HG03025 (cell line): ENCODE measurements around the gene SLC38A3.
"Not testable (repeated sequence)": the region's sequence is repeated elsewhere in the genome, so short reads cannot be mapped to it uniquely, and the experiment has no call there.

Experiments used
- ATAC-seq: cut with Tn5 transposase; IDR thresholded peaks from one replicate; pipeline ENCODE4 v1.9.1; 2021; ENCODE audit warnings: mild to moderate bottlenecking, moderate library complexity; ENCODE audit not compliant: unreplicated experiment, low FRiP score

The SLC38A3 gene

DNA sequence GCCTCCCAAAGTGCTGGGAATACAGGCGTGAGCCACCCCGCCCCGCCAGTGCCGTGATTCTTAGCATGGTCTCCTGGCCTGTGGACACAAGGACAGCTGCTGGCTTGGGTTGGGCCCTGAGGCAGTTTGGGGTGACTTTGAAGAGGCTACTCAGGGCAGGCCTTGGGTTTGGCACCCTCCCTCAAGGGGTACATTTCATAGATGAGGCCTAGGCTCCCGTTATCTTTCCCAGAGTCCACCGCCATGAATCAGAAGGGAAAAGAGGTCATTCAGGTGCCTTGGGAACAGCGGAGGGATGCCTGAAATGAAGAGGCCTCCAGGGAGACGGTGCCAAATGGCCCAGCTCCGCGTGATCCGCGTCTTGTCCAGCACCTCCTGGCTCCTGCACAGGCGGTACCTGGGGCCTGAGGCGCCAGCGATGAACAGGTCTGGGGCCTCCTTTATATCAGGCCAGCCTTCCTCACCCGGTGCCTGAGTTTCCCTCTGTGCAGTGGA lies 40.2 kb downstream of the SLC38A3 start:
- ATAC-seq, result no peak

DNA sequence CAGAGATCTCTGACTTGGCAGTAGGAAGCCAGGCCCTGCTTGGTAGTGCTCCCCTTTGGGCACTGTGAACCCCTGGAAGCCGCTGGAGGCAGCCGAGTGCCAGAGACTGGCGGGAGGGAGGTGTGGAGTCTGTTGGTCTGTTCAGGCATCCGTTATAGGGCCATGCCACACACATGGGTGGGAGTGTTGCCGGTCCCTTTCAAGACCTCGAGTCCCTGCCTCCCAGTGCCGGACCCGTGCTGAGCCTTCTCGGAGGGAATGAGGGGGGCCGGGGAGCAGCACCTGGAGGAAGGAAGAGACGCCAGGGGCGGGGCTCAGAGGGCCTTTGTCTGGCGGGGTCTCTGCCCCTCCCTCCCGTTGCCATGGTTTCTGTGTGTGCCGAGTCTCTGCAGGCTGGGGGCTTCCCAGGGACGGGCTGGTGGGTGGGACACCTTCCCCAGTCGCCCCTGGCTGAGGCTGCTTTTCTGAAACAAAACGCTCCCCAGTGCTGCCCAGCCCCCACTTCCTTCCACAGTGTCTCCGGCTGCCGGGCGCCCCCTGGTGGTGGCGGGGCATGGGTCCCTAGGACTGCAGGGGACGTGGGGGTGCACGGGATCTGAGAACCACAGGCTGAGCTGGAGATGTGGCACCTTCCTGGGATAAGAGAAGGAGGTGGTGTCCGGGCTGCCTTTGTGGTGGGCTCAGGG lies 40.9 kb downstream of the SLC38A3 start:
- peak; percentile 59 for ATAC-seq

DNA sequence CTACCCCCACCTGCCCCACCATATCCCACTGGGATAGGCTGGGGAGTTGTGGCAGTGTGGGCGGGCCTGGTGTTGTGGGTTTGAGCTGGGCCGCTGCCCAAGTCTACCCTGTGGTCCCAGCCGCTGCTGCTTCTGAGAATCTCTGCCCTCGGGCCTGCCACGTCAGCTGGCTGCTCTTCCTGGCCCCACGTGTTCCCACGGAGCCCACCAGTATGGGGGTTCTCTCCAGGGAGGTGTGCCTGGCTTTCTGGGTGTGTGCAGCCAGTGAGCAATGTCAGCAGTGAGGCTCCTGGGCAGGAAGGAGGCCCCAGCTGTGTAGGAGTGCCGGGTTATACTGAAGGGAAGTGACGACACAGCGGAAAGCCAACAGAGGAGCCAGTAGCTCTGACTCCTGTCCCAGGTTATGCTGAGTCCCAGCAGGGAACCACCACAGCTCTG lies 41.5 kb downstream of the SLC38A3 start:
- peak; percentile 34 for ATAC-seq

DNA sequence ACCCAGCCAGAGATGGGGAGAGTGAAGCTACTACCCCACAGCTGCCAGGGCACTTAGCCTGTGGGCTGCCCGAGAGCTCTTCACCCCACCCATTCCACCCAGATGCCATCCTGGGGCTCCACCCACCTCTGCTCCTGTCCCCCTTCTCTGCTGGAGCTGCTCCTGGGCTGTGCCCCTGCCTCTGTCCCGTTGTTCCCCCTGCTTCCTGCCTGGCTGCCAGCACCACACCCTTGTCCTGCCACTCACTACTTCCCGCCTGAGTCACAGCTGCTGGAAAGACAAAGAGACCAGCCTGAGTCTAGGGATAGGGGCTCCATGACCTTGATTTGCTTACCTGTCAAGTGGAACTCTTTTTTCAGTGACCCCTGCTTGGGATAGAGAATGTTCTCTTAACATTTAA lies 43.3 kb downstream of the SLC38A3 start:
- no peak for ATAC-seq

DNA sequence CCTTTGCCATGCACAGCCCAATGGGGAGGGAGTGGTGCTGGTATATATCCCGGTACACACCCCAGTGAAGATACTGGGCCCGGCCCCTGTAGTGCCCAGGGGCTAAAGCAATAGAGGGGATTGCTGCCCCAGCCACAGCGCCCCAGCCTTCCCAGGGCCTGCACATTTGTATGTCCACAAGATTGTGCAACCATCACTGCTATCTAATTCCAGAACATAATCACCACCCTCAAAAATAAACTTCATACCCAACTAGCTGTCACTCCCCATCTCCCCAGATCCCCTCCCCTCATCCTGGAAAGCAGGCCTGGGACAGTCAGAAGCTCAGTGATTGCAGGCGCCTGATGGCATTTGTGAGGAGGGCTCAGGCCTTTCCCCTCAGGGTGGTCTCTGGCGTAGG lies 44.4 kb downstream of the SLC38A3 start:
- no peak for ATAC-seq

DNA sequence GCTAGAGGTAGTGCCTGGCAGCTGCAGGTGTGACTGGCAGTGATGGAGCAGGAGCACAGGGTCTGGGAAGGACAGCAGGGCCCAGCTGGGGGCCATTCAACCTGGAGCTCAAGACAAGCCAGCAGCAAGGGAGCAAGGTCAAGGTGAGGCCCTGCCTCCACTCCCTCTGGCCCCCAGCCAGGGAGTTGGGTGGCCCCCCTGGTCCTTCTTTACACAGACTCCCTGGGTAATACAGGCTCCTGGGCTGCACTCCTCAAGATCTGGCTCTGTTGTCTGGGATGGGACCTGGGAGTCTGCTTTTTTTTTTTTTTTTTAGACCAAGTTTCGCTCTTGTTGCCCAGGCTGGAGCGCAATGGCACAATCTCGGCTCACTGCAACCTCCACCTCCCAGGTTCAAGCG lies 45.4 kb downstream of the SLC38A3 start:
- ATAC-seq, result no peak

DNA sequence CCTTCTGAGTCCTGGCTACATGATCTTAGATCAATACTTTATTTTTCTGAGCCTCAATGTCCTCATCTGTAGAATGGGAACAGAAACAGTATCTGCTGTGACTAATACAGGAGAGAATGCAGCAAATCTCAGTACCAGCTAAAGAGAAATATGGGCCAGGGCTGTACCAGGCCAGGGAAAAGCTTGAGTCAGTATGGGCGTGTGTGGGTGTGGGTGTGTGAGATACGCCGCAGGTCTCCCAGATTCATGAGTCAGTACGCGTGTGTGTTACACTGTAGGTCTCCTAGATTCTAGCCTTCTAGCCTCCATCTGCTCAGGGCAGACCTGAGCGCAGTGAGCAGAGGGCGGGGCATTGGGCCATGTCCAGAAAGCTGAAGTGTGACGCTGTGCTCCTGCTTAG lies 46.1 kb downstream of the SLC38A3 start:
- no peak for ATAC-seq

DNA sequence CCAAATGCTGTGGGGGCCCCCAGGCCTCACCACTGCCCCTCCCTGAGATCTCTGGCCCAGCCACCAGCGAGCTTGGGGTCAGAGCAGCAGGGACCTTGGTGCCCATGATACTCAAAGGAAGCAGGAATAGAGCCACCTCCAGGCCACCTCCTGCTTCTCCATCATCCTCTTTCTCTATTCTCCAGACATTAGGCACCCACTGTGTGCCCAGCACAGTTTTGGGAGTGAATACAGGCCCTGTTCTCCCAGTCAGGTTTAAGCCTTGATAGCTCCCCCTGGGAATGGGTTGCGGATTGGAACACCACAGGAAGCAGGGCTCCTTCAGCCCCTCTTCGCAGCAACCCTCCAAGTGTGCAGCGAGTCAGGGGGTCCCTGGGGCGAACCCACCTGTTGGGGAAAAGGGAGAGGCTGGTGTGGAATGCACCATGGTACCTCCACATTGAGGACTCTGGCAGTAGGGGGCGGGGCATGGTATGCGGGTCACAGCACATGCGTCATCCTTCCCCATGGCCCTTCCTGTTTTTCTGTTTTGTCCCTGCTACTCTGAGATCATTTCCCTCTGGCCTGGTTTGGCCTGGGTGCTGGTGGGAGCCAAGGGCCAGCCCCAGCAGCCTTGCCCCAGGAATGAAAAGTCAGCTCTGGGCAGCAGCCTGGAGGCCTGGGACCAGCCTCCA lies 49.6 kb downstream of the SLC38A3 start:
- ATAC-seq, result no peak

DNA sequence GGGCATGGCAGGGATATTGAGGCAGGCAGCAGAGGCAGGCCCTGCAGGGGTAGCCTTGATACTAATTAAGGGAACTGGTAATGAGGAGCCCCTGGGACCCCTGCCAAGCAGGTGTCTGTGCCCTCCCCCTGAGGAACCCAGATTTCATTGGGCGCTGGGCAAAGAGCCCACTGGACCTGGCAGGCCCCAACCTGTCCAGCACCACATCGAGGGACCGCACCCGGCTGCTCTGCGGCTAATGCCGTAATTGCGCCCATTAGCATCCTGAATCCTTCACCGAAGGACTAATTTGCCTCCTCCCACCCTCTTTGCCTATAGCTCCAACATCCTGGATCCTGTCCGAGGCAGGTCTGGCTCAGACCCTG lies 50.2 kb downstream of the SLC38A3 start:
- ATAC-seq, result no peak

DNA sequence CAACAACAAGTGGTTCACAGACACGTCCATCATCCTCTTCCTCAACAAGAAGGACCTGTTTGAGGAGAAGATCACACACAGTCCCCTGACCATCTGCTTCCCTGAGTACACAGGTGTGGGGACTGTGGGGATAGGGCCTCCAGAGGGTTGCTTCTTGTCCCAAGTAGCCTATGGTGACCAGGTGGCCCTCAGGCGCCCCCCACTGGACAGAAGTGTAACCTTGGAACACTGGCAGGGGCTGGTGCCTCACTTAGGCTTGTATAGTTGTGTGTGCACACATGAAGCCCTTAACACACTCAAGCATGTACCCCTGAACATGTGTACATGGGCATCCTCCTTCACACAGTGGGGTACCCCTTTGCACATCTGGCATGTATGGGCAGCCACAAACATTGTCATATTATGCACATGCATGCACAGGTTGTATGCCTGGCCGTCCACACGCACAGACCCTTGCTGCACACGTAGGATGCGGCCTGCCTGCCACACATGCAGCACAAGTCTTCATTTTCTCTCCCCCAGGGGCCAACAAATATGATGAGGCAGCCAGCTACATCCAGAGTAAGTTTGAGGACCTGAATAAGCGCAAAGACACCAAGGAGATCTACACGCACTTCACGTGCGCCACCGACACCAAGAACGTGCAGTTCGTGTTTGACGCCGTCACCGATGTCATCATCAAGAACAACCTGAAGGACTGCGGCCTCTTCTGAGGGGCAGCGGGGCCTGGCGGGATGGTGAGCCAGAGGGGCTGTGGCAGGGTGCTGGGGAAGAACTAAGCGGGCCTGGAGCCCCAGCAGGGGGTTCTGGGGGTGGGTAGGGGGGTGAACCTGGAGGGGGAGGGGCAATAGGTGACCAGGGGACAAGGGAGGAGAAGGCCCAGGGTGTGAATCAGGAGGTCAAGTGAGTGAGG lies 52.2 kb downstream of the SLC38A3 start:
- no peak for ATAC-seq

DNA sequence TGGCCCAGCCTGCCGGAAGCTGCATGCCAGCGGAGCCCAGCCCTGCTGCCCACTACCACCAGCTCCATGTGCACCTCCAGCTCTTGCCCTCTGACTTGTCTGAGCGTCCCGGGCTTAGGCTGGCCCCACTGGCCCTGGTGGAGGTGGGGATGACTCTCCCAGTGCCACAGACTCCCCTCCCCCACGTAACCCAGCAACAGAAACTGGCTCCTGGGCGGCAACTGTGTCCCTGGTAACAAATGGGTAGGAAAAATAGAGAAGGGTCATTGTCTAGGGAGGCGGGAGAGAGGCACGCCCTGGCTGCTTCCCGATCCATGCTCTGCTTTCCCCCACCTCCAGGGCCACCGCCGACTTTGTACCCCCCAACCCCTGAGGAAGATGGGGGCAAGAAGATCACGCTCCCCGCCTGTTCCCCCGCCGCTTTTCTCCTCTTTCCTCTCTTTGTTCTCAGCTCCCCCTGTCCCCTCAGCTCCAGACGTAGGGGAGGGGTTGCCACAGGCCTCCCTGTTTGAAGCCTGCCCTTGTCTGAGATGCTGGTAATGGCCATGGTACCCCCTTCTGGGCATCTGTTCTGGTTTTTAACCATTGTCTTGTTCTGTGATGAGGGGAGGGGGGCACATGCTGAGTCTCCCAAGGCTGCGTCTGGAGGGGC lies 53.1 kb downstream of the SLC38A3 start:
- no peak for ATAC-seq

DNA sequence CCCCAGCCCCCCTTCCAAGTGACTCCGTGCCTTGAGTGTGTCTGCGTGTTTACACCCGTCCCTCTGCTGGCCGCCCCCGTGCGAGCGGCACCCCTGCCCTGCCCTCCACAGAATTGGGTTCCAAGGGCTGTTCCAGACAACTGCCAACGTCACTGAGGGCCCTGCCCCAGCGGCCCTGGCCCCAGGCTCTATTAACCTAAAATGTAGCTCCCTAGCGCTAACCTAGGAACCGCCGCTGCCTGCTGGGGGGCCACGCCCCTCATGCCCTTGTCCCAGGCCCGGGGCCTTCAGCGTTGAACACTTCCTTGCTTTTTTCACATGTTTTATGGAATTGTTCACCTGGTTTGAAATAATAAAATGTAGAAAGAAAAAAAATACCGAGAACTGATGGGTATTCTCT lies 53.9 kb downstream of the SLC38A3 start:
- ATAC-seq, result no peak

DNA sequence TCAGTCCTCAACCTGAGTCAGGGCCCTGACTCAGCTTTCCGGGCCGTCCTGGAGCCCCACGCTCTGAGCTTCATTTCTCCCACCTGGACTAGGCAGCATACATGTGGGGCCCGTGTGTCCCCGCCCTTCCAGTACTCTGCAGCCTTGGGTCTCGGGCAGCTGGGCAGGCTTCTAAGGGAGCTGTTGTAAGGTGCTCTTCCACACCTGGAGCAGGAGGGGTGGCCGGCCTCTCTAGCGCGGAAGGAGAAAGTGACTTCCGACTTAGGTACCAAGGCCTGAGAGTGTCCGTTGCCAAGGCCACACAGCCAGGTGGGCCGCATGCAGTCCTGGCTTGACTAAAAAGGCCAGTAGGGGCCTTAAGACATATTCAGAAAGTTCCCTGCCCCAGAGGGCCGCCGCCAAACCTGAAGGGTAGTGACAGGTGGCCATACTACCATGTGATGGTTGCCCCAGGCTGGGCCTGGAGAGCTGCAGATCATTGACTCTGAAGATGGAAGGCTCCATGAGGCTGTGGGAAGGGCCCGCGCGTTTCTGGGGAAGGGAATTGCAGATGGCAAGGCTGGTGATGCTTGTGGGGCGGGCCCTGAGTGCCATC lies 54.5 kb downstream of the SLC38A3 start:
- ATAC-seq, result no peak

DNA sequence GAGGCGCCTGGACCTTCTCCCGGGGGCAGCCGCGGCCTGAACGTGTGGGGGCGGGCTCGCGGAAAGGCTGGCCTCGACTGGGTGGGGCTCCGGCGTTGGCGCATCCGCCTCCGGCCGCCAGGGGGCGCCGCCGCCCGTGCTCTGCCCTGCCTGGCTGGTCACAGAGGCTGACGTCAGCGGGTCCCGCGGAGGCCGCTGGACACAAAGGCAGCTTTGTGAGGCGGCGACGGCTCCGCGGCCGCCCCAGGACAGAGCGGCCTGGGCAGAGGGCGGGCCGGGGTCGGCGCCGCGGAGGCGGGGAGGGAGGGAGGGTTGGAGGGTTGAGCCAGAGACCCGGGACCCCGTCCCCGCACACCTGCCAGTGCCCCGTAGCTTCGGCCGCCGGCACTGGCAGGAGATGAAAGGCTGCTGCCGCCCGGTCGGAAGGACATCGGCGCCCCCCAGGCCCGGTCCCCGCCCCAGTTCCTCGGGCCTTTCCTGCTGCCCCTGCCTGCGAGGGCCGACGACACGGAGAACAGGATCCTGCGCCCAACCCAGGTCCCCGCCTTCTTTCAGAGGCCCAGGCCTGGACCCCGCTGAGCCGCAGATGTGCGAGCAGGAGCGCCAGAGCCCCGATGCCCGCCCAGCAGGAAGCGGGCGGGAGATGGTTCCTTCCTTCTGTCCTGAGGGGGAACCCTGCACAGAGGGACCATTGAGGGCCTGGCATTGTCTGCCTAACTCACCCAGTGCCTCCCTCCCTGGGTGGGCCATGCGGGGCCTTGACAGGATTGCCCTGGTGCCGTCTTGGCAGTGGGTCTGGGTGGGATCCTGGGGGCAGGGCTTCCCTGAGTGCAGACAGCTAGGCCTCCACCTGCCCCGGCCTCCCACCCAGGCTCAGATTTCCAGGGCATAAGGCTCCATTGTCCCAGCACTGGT lies 55.2 kb downstream of the SLC38A3 start:
- peak; percentile 73 for ATAC-seq

DNA sequence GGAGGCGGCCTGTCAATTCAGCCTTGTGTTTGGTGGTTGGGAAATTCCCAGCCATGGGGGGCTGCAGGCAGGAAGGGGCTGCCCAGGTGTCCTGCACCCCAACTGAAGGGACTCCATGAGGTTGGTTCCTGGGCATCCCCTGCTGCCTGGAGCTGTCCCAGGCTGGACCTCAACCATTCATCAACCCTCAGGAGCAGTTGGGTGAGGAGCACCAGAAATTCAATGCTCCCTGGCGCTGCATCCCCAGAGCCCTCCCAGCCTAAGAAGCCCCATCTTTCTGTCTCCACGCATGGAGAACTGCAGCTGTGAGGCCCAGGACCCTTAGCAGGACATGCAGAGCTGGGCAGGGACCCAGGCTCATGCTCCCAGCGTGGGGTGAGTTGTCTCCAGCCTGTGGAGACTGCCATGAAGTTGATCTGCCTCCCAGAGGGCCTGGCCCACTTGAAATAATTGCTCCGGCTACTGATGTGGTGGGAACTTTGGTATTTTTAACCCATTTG lies 55.9 kb downstream of the SLC38A3 start:
- ATAC-seq, result no peak

DNA sequence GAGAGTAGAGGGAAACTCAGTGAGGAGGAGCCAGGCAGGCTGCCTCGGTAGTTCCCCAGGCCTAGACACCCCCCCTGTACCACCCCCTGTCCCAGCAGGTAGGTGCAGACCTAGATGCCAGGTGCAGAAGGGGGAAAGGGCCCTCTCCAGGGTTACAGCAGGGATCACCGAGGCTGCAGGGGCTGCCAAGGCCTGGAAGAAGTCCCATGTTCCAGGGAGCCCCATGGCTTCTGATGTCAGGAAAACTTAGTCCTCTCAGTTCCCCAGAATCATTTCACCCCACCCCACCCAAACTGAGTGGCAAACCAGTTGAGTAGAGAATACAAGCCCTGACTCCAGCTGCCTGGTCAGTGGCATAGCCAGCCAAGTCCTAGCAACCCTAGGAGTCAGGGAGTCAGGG lies 56.4 kb downstream of the SLC38A3 start:
- no peak for ATAC-seq

DNA sequence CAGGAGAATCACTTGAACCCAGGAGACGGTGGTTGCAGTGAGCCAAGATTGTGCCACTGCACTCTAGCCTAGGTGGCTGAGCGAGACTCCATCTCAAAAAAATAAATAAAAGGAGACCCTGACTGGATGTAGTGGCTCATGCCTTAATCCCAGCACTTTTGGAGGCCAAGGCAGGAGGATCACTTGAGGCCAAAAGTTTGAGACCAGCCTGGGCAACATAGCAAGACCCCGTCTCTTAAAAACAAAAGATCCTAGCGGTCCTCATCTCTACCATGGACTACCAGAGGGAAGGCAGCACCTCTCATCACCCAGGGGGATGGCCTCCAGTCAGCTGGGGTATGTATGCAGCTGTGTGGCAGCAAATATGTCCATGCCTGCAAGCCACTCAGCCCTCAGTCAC lies 57.1 kb downstream of the SLC38A3 start:
- not testable (repeated sequence) for ATAC-seq

DNA sequence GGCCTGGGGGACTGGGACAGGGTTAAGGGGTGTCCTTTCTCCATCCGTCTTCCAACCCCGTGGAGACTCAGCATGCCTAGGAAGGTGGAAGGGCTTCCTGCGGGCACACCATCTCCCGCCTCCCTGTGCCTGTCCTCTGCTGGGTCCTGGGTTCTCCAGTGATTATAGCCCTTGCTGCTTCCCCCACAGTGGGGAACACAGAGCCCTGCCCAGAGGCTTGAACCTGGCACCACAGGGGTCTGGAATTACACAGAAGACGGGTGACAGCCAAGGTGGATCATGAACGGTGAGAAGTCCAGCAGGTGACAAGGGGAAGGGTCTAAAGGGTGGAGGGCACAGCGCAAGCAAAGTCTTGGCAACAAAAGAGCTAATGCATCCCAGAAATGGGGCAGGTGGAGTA lies 57.7 kb downstream of the SLC38A3 start:
- no peak for ATAC-seq
